Lung (tissue), 12 donors: ENCODE data around the gene SFSWAP. TPM values are rescaled to one million over a fixed set of nuclear protein-coding genes. Genes with fewer than 3 reads are reported as not detected.

Experiments used
- ATAC-seq: fragments of 200-7000 bp; cut with Tn5 transposase; one replicate; pipeline ENCODE4 v1.9.1; 2020; ENCODE audit warnings: moderate number of reproducible peaks; ENCODE audit not compliant: insufficient read depth, low FRiP score
- DNase-seq, 3 donors: peaks; one replicate each; pipeline ENCODE4 v3.0.0-alpha.2; 2013 to 2017
- H3K27ac ChIP-seq, 2 donors: one replicate each; pipeline ENCODE4 v1.5.1; 2013; ENCODE audit warnings: mild to moderate bottlenecking in 2 of 2, moderate library complexity in 2 of 2, control low read depth in 1 of 2, inconsistent platforms in 1 of 2, low read depth in 1 of 2, low read length in 1 of 2
- H3K27me3 ChIP-seq, 3 donors: one replicate each; pipeline ENCODE4 v1.5.1; 2013; ENCODE audit warnings: low read length in 2 of 3; ENCODE audit not compliant: control insufficient read depth in 3 of 3, insufficient read depth in 3 of 3
- H3K36me3 ChIP-seq, 4 donors: one replicate each; pipeline ENCODE4 v1.5.1; 2013; ENCODE audit warnings: low read length in 4 of 4, mild to moderate bottlenecking in 1 of 4, moderate library complexity in 1 of 4; ENCODE audit not compliant: control insufficient read depth in 4 of 4, insufficient read depth in 4 of 4
- H3K4me1 ChIP-seq, 5 donors: one replicate each; pipeline ENCODE4 v1.5.1; 2013; ENCODE audit warnings: low read length in 5 of 5, mild to moderate bottlenecking in 2 of 5, moderate library complexity in 1 of 5; ENCODE audit not compliant: control insufficient read depth in 5 of 5, insufficient read depth in 5 of 5
- H3K4me3 ChIP-seq: one replicate; pipeline ENCODE4 v1.5.1; 2013; ENCODE audit warnings: mild to moderate bottlenecking, control low read depth, moderate library complexity
- H3K9ac ChIP-seq, 2 donors: one replicate each; pipeline ENCODE4 v1.5.1; 2013; ENCODE audit warnings: low read length in 2 of 2, control low read depth in 1 of 2; ENCODE audit not compliant: insufficient read depth in 1 of 2
- H3K9me3 ChIP-seq, 4 donors: one replicate each; pipeline ENCODE4 v1.5.1; 2013; ENCODE audit warnings: low read length in 3 of 4, mild to moderate bottlenecking in 1 of 4, moderate library complexity in 1 of 4; ENCODE audit not compliant: control insufficient read depth in 4 of 4, insufficient read depth in 3 of 4
- CTCF ChIP-seq: IDR thresholded peaks from 2 replicates; pipeline ENCODE4 v1.5.1; 2012; ENCODE audit warnings: mild to moderate bottlenecking; ENCODE audit errors: control extremely low read depth, extremely low read depth
- WGBS, 2 donors: extraction: QIAGEN DNeasy Blood & Tissue Kit; methylation state at CpG; one replicate each; pipeline ENCODE4 v1.1.7; 2013; 5-methylcytosine and 5-hydroxymethylcytosine counted together
- polyA plus RNA-seq, 2 donors: library from polyadenylated mRNA; stranded (reverse); fragments of 200-250 nt; gene quantifications; one replicate each; pipeline ENCODE4 v1.2.1, GENCODE V29; 2013
- total RNA-seq, 2 donors: library from RNA; depleted of rRNA in 1 of 2; stranded (reverse); fragments of >200 nt in 1 of 2; gene quantifications; one replicate each; pipeline ENCODE4 v1.2.1, GENCODE V29; 2014 to 2021
- donor health status: control.
- donor health status: control.
- donor health status: Bipolar disorder and iron deficiency.
- donor health status: healthy.
- donor health status: DM: yes; HTN: yes; CAD: no.

SFSWAP gene
- total and polyA plus RNA-seq, 4 donors, result 23.3 to 49.9 (median 40.0) TPM

DNA sequence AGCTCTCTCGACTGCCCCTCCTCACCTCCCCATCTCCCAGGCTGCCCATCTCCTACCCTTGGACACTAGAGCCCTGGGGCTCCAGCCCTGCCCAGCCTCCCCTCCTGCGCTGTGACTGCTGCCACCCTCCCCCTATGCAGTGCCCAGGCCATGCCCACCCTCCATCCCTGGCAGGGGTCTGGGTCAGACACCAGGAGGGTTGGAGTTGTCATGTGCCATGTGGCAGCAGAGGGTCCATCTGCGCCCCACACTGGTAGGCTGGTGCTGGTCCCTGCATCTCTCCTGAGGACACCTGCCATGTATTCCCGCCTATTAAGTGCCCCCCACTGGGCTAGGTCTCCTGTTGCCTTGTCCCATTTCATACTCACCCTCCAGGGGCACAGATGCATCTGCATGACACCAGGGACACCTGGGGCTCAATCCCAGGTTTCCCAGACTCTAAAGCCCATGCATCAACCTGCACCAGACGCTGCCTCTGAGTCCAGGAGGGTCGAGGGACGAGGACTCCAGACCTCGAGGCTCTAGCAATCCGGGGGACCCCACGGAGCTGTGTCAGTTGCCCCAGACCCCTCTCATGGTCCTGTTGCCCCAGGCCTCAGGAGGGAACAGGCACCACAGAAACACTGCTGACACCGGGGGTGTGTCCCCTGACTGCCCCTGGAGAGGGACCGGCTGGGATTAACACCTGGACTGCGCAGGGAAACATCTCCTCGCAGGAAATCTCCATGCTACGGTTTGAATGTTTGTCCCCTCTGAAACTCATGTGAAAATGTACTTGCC lies 23.4 kb upstream of the SFSWAP start:
- TF ChIP-seq CTCF, result no peak
- no peak for DNase-seq
- Histone ChIP-seq H3K36me3 (no peaks in the 10 kb centered on the region), H3K4me1 (no peaks in the 10 kb centered on the region), H3K4me3 (no peak overlapping the region), H3K9ac (no peak overlapping the region), H3K27me3 (peaks cover 0 to 7% (median 2%) of the 10 kb centered on the region in 3 donors), H3K27ac (no peak overlapping the region), H3K9me3 (no peaks in the 10 kb centered on the region)
- whole genome bisulfite sequencing, 2 donors, result 82 to 84% methylated on average over 15 of the region's 15 CpGs
- ATAC-seq, result no peak

DNA sequence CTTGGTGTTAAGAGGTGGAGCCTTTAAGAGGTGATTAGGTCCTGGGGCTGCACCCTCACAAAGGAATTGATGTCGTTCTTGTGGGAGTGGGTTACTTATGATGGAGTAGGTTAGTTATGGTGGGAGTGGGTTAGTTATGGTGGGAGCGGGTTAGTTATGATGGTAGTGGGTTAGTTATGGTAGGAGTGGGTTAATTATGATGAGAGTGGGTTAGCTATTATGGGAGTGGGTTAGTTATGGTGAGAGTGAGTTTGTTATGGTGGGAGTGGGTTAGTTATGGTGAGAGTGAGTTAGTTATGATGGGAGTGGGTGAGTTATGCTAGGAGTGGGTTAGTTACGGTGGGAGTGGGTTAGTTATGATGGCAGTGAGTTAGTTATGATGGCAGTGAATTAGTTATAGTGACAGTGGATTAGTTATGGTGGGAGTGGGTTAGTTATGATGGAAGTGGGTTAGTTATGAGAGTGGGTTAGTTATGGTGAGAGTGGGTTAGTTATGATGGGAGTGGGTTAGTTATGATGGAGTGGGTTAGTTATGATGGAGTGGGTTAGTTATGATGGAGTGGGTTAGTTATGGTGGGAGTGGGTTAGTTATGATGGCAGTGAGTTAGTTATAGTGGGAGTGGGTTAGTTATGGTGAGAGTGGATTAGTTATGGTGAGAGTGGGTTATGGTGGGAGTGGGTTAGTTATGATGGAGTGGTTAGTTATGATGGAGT lies 22.6 kb upstream of the SFSWAP start:
- TF ChIP-seq CTCF, result no peak
- WGBS, 2 donors, result 86 to 92% methylated on average over 3 of the region's 3 CpGs
- H3K27me3 ChIP-seq, result peaks cover 0 to 7% (median 2%) of the 10 kb centered on the region in 3 donors
- no peak overlapping the region for H3K9ac ChIP-seq
- H3K4me1 ChIP-seq, result no peaks in the 10 kb centered on the region
- DNase-seq (no peak), ATAC-seq (no peak)
- no peaks in the 10 kb centered on the region for H3K9me3 ChIP-seq
- H3K36me3 ChIP-seq, result no peaks in the 10 kb centered on the region
- no peak overlapping the region for H3K27ac ChIP-seq
- H3K4me3 ChIP-seq, result no peak overlapping the region

- 92 to 98% methylated on average over 3 of the region's 3 CpGs for WGBS, 2 donors
- H3K27me3 ChIP-seq, result peaks cover 0 to 7% (median 2%) of the 10 kb centered on the region in 3 donors
- DNase-seq (no peak), ATAC-seq (no peak)
- H3K36me3 ChIP-seq, result no peaks in the 10 kb centered on the region
- H3K4me1 ChIP-seq, result no peaks in the 10 kb centered on the region
- H3K9me3 ChIP-seq, result no peaks in the 10 kb centered on the region
- no peak overlapping the region for H3K27ac ChIP-seq
- H3K4me3 ChIP-seq, result no peak overlapping the region
- no peak for TF ChIP-seq CTCF
- H3K9ac ChIP-seq, result no peak overlapping the region
These were observed 22.1 kb upstream of the SFSWAP start for GRCh38 chr12:131688845-131689154.
